Frontal cortex (tissue), 4 donors: ENCODE measurements around the gene TMPRSS4. TPM values are rescaled to one million over a fixed set of nuclear protein-coding genes. Genes with fewer than 3 reads are reported as not detected.

Experiments
- DNase-seq, 2 donors: peaks; one replicate each; pipeline ENCODE4 v3.0.0; 2012; ENCODE audit warnings: low spot score in 2 of 2
- FAIRE-seq: peaks from 2 replicates; lab custom pipeline; 2012; peaks lifted over from hg19 to GRCh38; lab: Jason Lieb, UNC
- total RNA-seq: library from RNA; depleted of rRNA; stranded (reverse); fragments of >200 nt; gene quantifications from one replicate; pipeline ENCODE4 v1.2.3, GENCODE V29; 2014
- donor health status: control.
- donor health status: control.
- donor health status: control.

TMPRSS4 gene
- total RNA-seq, 1 donor from 2014 or later, result not detected

- FAIRE-seq (no peak), DNase-seq (no peak)
Observed at GRCh38 chr11:118099838-118100556, 23.1 kb downstream of the TMPRSS4 start.

GRCh38 chr11:118100691-118101232, 23.9 kb downstream of the TMPRSS4 start:
- FAIRE-seq (no peak), DNase-seq (no peak)

- DNase-seq (no peak), FAIRE-seq (no peak)
Observed at GRCh38 chr11:118102721-118103261, 25.9 kb downstream of the TMPRSS4 start.

- FAIRE-seq, result no peak
- no peak for DNase-seq
Observed at GRCh38 chr11:118104491-118104890, 27.6 kb downstream of the TMPRSS4 start.

GRCh38 chr11:118105657-118106305, 28.9 kb downstream of the TMPRSS4 start:
- DNase-seq (no peak), FAIRE-seq (no peak)

GRCh38 chr11:118106789-118107335, 30.0 kb downstream of the TMPRSS4 start:
- DNase-seq (no peak), FAIRE-seq (no peak)

GRCh38 chr11:118108513-118108912, 31.6 kb downstream of the TMPRSS4 start:
- FAIRE-seq, result no peak
- DNase-seq, result no peak

GRCh38 chr11:118109231-118109630, 32.4 kb downstream of the TMPRSS4 start:
- no peak for FAIRE-seq
- DNase-seq, result no peak

- no peak for FAIRE-seq
Observed at GRCh38 chr11:118111019-118111743, 34.3 kb downstream of the TMPRSS4 start.

GRCh38 chr11:118111744-118112035, 34.8 kb downstream of the TMPRSS4 start:
- no peak for DNase-seq
- FAIRE-seq, result no peak

More at GRCh38 chr11:118111019-118111743, 34.3 kb downstream of the TMPRSS4 start:
- no peak for DNase-seq

GRCh38 chr11:118112711-118113430, 36.0 kb downstream of the TMPRSS4 start:
- FAIRE-seq, result no peak
- DNase-seq, result no peak

GRCh38 chr11:118114266-118114665, 37.4 kb downstream of the TMPRSS4 start:
- FAIRE-seq, result no peak
- no peak for DNase-seq

- FAIRE-seq (no peak), DNase-seq (no peak)
Observed at GRCh38 chr11:118115048-118115447, 38.2 kb downstream of the TMPRSS4 start.

GRCh38 chr11:118117790-118118601, 41.1 kb downstream of the TMPRSS4 start:
- FAIRE-seq (no peak), DNase-seq (no peak)

GRCh38 chr11:118120793-118121192, 43.9 kb downstream of the TMPRSS4 start:
- DNase-seq (no peak), FAIRE-seq (no peak)

GRCh38 chr11:118124929-118125535, 48.2 kb downstream of the TMPRSS4 start:
- FAIRE-seq, result no peak
- no peak for DNase-seq

GRCh38 chr11:118126082-118126838, 49.4 kb downstream of the TMPRSS4 start:
- DNase-seq (no peak), FAIRE-seq (no peak)

- no peak for FAIRE-seq
- no peak for DNase-seq
Observed at GRCh38 chr11:118128310-118128709, 51.4 kb downstream of the TMPRSS4 start.
